Measurements from ENCODE around the gene AKAP8.

Gene AKAP8

DNA sequence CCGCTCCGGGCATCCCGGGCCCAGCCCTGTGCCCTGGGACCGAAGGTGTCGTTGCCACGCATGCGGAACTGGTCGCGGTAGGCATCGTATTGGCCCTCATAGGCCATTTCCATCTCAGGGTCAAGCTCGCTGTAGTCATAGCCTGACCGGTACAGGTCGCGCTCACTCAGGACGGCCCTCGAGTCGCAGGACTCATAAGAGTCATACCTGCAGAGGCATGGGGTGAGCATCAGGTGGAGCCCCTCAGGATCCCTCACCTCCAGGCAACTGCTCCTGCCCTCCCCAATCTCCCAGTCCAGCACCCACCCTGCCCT is 21.8 kb upstream of the AKAP8 start:
- Histone ChIP-seq H3K9me3 (no peaks in the 10 kb centered on the region), H3K4me3 (ENCODE audit: low read depth, low read length) (no peak overlapping the region), H3K4me1 (peaks cover 4% of the 10 kb centered on the region), H3K36me3 (peaks cover 89% of the 10 kb centered on the region), H3K27me3 (no peaks in the 10 kb centered on the region)
- no peak for DNase-seq
- TF ChIP-seq, protein P1, sequence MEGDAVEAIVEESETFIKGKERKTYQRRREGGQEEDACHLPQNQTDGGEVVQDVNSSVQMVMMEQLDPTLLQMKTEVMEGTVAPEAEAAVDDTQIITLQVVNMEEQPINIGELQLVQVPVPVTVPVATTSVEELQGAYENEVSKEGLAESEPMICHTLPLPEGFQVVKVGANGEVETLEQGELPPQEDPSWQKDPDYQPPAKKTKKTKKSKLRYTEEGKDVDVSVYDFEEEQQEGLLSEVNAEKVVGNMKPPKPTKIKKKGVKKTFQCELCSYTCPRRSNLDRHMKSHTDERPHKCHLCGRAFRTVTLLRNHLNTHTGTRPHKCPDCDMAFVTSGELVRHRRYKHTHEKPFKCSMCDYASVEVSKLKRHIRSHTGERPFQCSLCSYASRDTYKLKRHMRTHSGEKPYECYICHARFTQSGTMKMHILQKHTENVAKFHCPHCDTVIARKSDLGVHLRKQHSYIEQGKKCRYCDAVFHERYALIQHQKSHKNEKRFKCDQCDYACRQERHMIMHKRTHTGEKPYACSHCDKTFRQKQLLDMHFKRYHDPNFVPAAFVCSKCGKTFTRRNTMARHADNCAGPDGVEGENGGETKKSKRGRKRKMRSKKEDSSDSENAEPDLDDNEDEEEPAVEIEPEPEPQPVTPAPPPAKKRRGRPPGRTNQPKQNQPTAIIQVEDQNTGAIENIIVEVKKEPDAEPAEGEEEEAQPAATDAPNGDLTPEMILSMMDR (IDR thresholded peaks at IDR 0.05; ENCODE audit: low read depth, low read length): no peak

DNA sequence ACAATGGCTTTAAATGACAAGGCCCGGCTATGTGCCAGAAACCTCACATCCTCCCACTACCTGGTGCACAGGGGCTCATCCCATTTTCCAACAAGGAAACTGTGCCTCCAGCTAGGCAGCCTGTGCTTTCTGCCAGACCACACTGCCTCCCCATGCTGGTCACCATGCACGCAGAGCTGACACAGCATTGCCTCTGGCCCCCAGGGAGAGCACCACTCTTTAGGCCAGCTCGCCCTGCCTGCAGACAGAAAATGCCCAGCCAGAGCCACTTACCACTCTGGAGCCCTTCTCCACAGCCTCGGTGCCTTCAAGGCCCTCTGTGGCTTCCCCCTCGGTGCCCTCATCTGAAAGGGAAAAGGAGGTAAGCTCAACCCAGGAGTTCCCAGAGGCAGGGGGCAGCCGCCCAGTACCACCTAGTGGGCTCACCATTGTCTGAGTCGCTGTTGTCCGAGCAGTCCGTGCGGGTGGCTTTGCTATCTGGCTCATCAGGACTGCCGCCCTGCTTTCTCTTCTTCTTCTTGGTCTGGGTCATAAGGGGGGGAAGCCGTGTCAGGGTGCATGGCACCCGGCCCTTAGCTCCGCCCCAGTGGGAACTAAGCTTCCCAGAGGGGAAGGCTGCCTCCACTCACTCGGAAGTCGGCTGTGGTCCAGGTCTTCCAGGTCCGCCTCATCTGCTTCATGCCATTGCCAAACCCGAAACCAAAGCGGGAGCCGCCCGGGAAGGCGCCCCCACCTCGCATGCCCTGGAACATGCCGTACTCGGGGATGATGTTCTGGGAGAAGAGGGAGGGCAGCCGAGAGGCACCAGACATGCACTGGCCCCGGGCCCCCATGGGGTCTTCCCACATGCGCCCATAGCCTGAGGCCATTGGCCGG is 21.2 kb upstream of the AKAP8 start:
- Histone ChIP-seq H3K9me3 (no peaks in the 10 kb centered on the region), H3K27me3 (no peaks in the 10 kb centered on the region)

DNA sequence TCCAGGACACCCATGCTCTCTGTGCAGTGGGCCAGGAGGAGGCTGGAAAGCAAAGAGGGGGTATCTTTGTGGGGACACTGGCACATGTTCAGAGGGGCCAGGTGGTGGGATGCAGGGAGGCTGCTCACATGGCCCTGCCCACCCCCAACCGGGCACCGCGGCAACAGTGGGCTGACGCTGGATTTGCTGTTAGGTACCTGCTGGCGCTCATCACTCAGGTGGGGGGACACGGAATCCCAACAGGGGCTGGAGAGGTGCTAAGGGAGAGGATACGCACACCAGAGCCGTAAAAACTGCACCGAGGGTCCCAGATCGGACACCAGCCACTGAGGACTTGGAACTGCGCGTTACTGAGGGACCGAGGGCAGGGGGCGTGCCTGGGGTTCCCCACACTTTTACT is 20.0 kb upstream of the AKAP8 start:
- H3K9me3 ChIP-seq: no peaks in the 10 kb centered on the region
- H3K4me3 ChIP-seq (ENCODE audit: low read depth, low read length): no peak overlapping the region
- peaks cover 87% of the 10 kb centered on the region for H3K36me3 ChIP-seq

More for the DNA sequence above, 21.2 kb upstream of the AKAP8 start:
- peaks cover 92% of the 10 kb centered on the region for H3K36me3 ChIP-seq
- H3K4me3 ChIP-seq (ENCODE audit: low read depth, low read length): no peak overlapping the region
- TF ChIP-seq, protein P1 (IDR thresholded peaks at IDR 0.05; ENCODE audit: low read depth, low read length): 0 out of 2 replicates have a peak, but pooled peaks have one; percentile 4
- DNase-seq: no peak
- peaks cover 4% of the 10 kb centered on the region for H3K4me1 ChIP-seq

DNA sequence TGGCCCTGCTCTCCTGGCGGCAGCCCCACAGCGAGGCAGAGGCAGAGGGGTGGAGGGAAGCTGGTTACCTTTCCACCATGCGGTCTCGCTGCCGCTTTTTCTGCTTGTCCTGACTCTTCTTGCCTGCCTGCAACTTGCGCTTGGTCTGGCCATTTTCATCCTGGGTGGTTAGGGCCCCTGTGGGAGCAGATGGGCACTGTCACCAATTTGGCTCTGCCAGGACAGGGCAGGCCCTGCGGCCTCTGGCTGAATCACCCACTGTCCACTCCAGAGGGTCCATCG is 19.6 kb upstream of the AKAP8 start:
- Histone ChIP-seq H3K4me3 (ENCODE audit: low read depth, low read length) (no peak overlapping the region), H3K4me1 (peaks cover 4% of the 10 kb centered on the region; the same call in 1 of the 2 replicates), H3K27me3 (no peaks in the 10 kb centered on the region), H3K9me3 (no peaks in the 10 kb centered on the region), H3K36me3 (peaks cover 89% of the 10 kb centered on the region)
- TF ChIP-seq, protein P1 (IDR thresholded peaks at IDR 0.05; ENCODE audit: low read depth, low read length): no peak
- DNase-seq: no peak

More for the DNA sequence above, 20.0 kb upstream of the AKAP8 start:
- TF ChIP-seq, protein P1 (IDR thresholded peaks at IDR 0.05; ENCODE audit: low read depth, low read length): no peak
- Histone ChIP-seq H3K27me3 (no peaks in the 10 kb centered on the region), H3K4me1 (peaks cover 4% of the 10 kb centered on the region)
- DNase-seq: no peak

DNA sequence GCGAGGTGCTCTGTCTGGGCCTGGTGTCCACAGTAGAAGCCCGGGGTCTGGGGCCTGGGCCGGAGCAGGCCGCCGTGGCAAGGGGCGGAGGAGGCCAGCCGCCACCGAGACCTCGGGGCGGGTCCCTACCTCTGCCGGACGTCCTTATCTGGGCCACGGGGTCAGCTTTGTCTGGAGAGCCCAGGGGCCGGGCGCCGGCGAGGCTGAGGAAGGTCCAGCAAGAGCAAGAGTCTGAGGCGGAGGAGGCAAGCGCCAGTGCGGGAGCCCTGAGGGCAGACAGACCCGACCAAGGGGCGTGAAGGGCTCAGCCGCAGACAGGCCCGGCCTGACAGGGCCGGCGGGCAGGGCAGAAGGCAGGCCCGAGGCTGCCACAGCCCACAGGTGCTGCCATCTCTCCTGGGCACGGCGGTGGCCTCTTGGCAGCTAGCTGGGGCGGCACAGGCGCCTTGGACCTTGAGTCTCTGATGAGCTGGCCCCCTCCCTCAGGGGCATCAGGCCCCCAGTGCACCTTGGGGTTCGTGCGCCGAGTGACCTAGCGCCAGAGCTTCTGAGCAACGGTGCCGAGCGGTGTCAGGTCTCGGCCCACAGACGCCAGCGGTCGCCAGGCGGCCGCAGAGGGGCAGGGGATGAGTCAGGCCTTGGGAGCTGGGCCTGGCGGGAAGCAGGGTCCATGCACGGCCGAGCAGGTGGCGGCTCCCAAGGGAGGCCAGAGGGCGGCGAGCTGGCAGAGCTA is 19.1 kb upstream of the AKAP8 start:
- peak; percentile 68 for DNase-seq
- Histone ChIP-seq H3K9me3 (no peaks in the 10 kb centered on the region), H3K27me3 (no peaks in the 10 kb centered on the region), H3K4me1 (peaks cover 4% of the 10 kb centered on the region; the same call in 1 of the 2 replicates), H3K4me3 (ENCODE audit: low read depth, low read length) (no peak overlapping the region), H3K36me3 (peaks cover 90% of the 10 kb centered on the region)
- TF ChIP-seq, protein P1 (IDR thresholded peaks at IDR 0.05; ENCODE audit: low read depth, low read length): no peak

DNA sequence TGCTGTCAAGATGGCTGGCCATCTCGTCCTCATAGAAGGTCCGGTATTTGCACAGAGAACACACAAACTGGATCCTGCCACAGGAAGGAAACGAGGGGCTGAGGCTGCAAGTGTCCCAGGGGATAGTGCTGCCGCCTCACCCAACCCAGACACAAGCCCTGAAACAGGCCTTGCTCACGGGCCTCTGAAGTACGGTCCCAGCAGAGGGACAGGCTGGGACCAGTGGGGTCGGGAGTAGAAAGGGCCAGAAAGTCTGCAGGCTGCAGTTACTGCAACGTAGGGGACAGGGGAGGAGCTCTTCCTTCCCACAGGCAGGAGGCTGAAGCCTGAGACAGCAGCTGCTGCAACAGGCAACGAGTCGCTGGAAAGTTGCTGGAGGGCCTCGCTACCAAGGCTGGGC is 18.2 kb upstream of the AKAP8 start:
- Histone ChIP-seq H3K4me3 (ENCODE audit: low read depth, low read length) (no peak overlapping the region), H3K9me3 (no peaks in the 10 kb centered on the region), H3K36me3 (peaks cover 90% of the 10 kb centered on the region), H3K4me1 (peaks cover 4% of the 10 kb centered on the region; the same call in 1 of the 2 replicates), H3K27me3 (no peaks in the 10 kb centered on the region)
- DNase-seq: no peak
- TF ChIP-seq, protein P1 (IDR thresholded peaks at IDR 0.05; ENCODE audit: low read depth, low read length): no peak

Data from BE2C (cell line).